Stimulated activated CD8-positive, alpha-beta memory T cell treated with anti-CD3 and anti-CD28 coated beads, Interleukin-2, amount 100 ng/mL, for 48 hours (primary cell): ENCODE results near the gene KLHL35.

Source experiments
- DNase-seq, 2 donors: peaks; one replicate each; pipeline ENCODE4 v3.0.0-alpha.2; 2020; ENCODE audit warnings: low read depth in 2 of 2

KLHL35 gene

GRCh38 chr11:75432911-75433321 lies at the start of gene KLHL35:
KLHL35 (minus strand) TSS chr11:75433203; CDS start chr11:75430629, 2,574 bp downstream.
- no peak for DNase-seq

- DNase-seq = no peak
Observed at GRCh38 chr11:75481922-75482606, 49.1 kb upstream of the KLHL35 start.

GRCh38 chr11:75481223-75481921 lies 48.4 kb upstream of the KLHL35 start:
- no peak for DNase-seq

GRCh38 chr11:75480185-75481175 lies 47.5 kb upstream of the KLHL35 start:
- no peak for DNase-seq

- DNase-seq = no peak
Observed at GRCh38 chr11:75479597-75480145, 46.7 kb upstream of the KLHL35 start.

GRCh38 chr11:75478783-75479596 lies 46.0 kb upstream of the KLHL35 start:
- DNase-seq = no peak

- no peak for DNase-seq
Observed at GRCh38 chr11:75477614-75477935, 44.6 kb upstream of the KLHL35 start.

- no peak for DNase-seq
Observed at GRCh38 chr11:75476739-75477613, 44.0 kb upstream of the KLHL35 start.

GRCh38 chr11:75475767-75476650 lies 43.0 kb upstream of the KLHL35 start:
- DNase-seq = peak in 1 of 2 donors; percentile 12

- DNase-seq = peak; percentile 58 to 61
Observed at GRCh38 chr11:75474878-75475766, 42.1 kb upstream of the KLHL35 start.

- no peak for DNase-seq
Observed at GRCh38 chr11:75474240-75474639, 41.2 kb upstream of the KLHL35 start.

- DNase-seq = no peak
Observed at GRCh38 chr11:75473684-75474083, 40.7 kb upstream of the KLHL35 start.

GRCh38 chr11:75472081-75472732 lies 39.2 kb upstream of the KLHL35 start:
- DNase-seq = no peak

- no peak for DNase-seq
Observed at GRCh38 chr11:75471176-75471973, 38.4 kb upstream of the KLHL35 start.

- DNase-seq = no peak
Observed at GRCh38 chr11:75470476-75471080, 37.6 kb upstream of the KLHL35 start.

GRCh38 chr11:75469785-75470405 lies 36.9 kb upstream of the KLHL35 start:
- no peak for DNase-seq
